HG02642 (cell line): Measurements from ENCODE around the gene ETV6.

ENCODE experiments used
- ATAC-seq: cut with Tn5 transposase; IDR thresholded peaks from one replicate; pipeline ENCODE4 v1.9.1; 2021; ENCODE audit warnings: mild to moderate bottlenecking; ENCODE audit not compliant: unreplicated experiment, poor library complexity

ETV6 gene

GRCh38 chr12:11836282-11837151 lies 187.0 kb downstream of the ETV6 start:
- ATAC-seq, result peak; percentile 92

GRCh38 chr12:11837216-11837934 lies 187.9 kb downstream of the ETV6 start:
- ATAC-seq, result no peak

GRCh38 chr12:11838403-11838802 lies 188.9 kb downstream of the ETV6 start:
- ATAC-seq, result no peak

DNA sequence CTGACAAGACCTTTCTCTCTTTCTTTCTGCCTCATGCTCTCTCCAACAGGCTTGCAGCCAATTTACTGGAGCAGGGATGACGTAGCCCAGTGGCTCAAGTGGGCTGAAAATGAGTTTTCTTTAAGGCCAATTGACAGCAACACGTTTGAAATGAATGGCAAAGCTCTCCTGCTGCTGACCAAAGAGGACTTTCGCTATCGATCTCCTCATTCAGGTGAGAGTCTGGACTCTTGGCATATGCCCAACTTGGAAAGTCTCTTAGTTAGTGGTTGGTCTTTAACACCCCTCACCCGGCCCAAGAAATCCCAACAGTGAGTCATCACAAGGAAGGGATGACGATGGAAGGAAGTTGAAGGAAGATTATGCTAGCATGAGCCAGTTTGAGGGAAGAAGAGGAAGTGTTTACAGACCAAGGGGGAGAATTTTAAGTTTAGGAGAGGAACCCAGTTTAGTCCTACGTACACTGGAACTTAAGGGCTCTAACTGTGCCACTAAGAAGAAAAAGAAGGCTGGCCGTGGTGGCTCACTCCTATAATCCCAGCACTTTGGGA lies 189.7 kb downstream of the ETV6 start:
- ATAC-seq, result no peak

DNA sequence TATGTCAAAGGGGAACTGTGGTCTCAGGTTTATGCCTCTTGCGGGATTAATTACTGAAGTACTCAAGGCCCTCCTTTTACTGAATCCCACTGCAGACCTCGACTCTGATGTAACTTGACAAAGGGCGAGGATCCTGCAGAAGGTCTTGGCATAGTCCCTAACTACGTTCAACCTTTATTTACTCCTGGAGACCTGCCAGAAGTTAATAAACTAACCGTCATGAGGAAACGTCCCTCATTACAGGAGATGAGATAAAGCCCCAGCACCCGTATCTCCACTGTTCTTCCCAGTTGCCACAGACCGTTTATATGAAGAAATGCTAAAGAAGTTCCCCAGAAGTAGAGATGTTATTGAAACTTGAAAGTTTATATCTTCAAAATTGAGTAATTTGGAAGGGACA lies 190.9 kb downstream of the ETV6 start:
- no peak for ATAC-seq

DNA sequence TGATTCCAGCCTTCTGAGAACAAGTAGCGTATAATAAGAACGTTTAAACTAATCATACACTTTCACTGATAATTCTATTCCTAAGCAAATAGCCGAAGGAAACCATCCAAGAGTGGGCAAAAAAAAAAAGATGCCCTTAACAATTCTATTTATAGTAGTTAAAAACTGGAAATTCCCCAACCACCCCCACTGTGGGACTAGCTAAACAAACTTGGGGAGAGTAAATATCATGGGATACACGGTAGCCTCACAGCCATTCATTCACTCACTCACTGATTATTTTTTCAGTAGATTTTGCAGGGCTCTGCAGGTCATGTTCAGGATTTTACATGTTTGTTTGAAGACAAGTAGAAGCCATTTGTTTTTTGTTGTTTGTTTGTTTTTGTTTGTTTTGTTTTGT lies 197.0 kb downstream of the ETV6 start:
- ATAC-seq, result no peak

DNA sequence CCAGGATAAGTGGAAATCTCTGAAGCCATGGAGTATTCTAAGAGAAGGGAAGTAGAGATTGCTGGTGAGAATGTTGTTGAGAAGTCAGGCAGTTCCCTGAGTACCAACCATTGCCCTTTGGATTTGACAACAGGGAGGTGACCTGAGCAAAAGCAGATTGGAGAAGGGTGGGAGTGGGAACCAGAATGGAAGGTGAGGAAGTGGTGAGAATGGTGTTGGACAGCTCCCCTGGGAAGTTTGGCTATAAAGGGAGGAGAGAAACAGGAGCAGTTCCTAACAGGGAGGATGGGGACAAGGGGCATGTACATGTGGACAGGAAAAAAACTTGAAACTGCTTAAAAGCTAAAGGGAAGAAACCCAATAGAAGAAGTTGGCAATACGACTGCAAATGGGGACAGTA lies 198.1 kb downstream of the ETV6 start:
- ATAC-seq, result no peak

GRCh38 chr12:11849757-11850504 lies 200.5 kb downstream of the ETV6 start:
- ATAC-seq, result no peak

GRCh38 chr12:11853126-11853525 lies 203.7 kb downstream of the ETV6 start:
- ATAC-seq, result no peak

GRCh38 chr12:11854011-11854499 lies 204.6 kb downstream of the ETV6 start:
- no peak for ATAC-seq

- peak; percentile 62 for ATAC-seq
Observed at GRCh38 chr12:11855983-11856374, 206.5 kb downstream of the ETV6 start.

DNA sequence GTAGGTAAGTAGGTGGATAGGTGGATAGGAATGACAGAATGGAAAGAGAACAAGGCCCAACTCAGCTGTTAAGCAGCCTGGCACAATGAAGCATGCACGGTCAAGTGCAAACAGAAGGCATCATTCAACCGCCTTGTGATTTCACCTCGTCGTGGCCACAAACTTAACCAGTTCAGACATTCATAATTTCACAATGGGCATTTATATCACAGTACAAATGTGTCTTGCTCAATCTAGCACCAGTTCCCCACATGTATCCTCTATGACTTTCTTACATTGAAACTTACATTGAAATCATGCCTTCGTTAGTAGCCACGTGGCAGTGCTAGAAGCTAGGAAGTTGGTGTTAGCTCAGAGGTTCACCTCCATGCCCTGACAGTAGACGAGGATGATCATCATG lies 207.5 kb downstream of the ETV6 start:
- no peak for ATAC-seq

GRCh38 chr12:11859705-11860425 lies 210.4 kb downstream of the ETV6 start:
- no peak for ATAC-seq

GRCh38 chr12:11861155-11861863 lies 211.8 kb downstream of the ETV6 start:
- ATAC-seq, result no peak

DNA sequence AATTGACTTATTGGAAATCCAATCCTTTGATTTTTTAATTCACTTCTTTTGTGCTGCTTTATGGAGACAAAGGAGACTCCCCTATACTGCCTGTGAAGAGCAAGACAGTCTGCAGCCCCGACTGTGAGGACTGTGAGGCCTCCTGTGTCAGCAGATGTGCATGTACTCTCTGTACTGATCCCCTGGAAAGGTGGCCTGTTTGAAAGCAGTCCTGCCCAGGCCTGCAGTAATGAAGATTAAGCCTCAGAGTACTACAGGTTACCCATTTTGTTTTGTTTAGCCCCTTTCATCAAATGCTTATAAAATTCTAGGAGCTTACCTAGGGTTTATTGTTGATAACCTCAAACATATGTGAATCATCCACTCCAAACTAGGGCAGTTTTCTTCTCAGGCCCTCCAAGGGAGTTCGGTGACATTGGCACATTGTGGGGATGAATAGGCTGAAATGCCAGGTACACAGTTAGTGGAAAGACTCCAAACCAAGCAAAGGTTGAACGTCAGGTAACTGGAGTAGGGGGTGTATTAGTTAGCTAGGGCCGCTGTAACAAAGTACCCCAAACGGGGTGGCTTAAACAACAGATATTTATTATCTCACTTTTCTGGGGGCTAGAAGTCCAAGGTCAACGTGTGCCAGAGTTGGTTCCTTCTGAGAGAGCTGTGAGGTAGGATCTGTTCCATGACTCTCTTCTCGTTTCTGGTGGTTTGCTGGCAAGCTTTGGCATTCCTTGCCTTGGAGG lies 212.6 kb downstream of the ETV6 start:
- ATAC-seq, result no peak

- ATAC-seq, result peak; percentile 64
Observed at GRCh38 chr12:11862798-11863197, 213.3 kb downstream of the ETV6 start.

DNA sequence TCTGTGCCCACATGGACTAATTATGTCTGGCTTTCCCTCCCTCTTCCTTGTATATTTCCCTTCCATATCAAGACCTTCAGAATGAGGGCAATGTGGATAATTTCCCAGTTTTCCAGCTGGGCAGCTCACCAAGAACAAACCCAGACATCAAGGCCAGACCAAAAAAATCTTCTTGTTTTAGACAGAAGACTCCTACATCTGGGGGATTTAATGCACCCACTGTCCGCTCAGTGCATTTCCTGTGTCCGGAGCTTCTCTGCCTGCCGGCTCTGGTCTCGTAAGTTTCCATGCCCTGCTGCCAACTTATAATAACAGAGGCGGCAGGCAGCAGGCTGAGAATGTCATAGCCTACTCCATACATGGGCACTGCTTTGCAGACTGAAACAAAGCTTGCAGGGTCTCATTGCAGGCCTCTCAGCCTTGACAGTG lies 214.0 kb downstream of the ETV6 start:
- no peak for ATAC-seq

DNA sequence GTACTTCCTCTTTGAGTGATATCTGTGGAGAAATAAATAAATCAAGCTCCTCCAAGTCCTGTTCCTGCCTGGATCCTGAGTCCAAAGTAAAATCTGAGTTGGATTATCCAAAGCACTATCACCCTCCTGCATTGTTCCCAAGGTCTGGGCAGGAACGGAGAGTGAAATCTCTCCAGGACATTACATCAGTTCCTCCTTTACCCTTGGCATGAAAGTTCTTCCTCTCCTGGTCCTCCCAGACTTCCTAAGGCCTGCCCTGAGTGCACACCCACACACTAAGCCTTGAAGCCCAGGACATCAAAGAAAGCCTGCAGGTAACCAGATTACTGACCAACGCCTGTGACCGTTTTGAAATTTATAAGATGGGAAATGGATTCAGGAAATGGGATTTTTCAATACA lies 214.5 kb downstream of the ETV6 start:
- ATAC-seq, result no peak

DNA sequence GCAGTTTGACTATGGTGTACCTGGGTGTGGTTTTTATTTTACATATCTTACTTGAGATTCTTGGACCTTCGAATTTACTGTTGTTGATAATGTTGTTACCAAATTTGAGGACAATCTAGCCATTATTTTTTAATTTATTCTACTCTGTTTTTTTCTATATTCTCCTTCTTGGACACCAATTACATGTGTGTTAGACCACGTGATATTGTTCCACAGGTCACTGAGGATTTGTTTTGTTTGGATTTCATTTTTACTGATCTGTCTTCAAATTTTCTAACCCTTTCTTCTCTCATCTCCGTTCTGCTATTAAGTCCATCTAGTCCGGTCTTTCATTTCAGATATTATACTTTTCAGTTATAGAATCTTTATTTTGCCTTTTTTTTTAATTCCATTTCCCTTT lies 216.3 kb downstream of the ETV6 start:
- no peak for ATAC-seq
